OCI-LY3 (cell line): ENCODE measurements around the gene SYNPO.

Source experiments
- CTCF ChIP-seq: fragments of 200-600, 300-600 bp; sonication (generic); IDR thresholded peaks from 2 replicates; pipeline ENCODE4 v1.5.1; 2014; ENCODE audit warnings: antibody characterized with exemption, low read length, low read depth
- EZH2phosphoT487 ChIP-seq: fragments of 200-600 bp; shearing (Covaris generic); IDR thresholded peaks from 2 replicates; pipeline ENCODE4 v1.6.1; 2018; ENCODE audit warnings: antibody characterized with exemption, mixed run types, low read depth

DNA sequence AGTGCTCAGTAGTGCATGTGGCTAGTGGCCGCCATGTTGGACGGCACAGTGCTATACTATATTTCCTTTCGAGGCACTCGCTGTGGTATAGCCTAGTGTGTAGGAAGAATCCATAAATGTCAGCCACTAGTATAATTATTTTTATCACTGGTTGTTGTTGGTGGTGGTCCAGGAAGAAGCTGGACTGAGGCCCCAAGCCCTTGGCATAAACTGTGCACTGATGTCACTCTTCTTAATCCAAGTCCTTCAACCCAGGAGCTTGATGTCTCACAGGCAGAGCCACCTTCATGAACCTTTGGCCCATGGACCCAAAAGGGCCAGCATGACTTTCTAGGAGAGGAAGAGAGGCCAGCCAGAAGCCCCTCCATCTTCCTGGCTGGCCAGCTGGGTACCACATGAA, 32.5 kb upstream of the SYNPO start:
- TF ChIP-seq CTCF, result no peak
- no peak for TF ChIP-seq EZH2phosphoT487
